Frontal cortex (tissue), 4 donors: ENCODE measurements around the gene CBFB. TPM values are rescaled to one million over a fixed set of nuclear protein-coding genes. Genes with fewer than 3 reads are reported as not detected.
A peak's percentile ranks its signal among the peaks of the same experiment; 100 is the strongest.

Source experiments
- DNase-seq, 2 donors: peaks; one replicate each; pipeline ENCODE4 v3.0.0; 2012; ENCODE audit warnings: low spot score in 2 of 2
- FAIRE-seq: peaks from 2 replicates; lab custom pipeline; 2012; peaks lifted over from hg19 to GRCh38; lab: Jason Lieb, UNC
- total RNA-seq: library from RNA; depleted of rRNA; stranded (reverse); fragments of >200 nt; gene quantifications from one replicate; pipeline ENCODE4 v1.2.3, GENCODE V29; 2014
- donor health status: control.
- donor health status: control.
- donor health status: control.

Gene CBFB
- total RNA-seq, 1 donor from 2014 or later, result 55.0 TPM

DNA sequence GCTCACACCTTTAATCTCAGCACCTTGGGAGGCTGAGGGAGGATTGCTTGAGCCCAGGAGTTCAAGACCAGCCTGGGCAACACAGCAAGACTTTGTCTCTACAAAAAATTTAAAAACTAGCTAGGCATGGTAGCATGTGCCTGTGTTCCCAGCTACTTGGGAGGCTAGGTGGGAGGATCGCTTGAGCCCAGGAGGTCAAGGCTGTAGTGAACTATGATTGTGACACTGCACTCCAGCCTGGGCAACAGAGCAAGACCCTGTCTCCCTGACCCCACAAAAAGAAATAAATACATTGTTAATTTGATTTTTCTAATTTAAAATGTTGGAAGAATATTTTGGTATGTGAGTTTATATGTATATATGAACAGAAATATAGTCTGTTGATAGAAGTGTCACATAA, 58.3 kb downstream of the CBFB start:
- FAIRE-seq, result no peak

DNA sequence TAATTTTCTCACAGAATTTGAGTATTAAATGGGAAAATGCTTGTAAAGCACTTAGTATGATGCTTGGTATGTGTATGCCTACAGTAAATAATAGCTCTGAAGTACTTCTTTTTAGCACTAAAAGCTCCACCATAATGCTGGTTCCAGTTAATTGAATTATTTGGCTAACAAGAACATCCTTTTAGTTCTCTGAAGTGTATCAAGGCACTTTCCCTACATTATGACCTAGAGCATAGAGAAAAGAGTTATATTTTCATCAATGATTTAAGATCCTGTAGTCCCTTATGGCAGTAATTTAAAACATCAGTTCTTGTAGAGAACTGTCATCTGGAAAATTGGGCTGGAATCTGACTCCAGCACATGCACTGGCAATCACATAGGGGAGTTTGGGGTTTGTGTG, 58.9 kb downstream of the CBFB start:
- FAIRE-seq (no peak), DNase-seq (no peak)

More for the DNA sequence above, 58.3 kb downstream of the CBFB start:
- no peak for DNase-seq

DNA sequence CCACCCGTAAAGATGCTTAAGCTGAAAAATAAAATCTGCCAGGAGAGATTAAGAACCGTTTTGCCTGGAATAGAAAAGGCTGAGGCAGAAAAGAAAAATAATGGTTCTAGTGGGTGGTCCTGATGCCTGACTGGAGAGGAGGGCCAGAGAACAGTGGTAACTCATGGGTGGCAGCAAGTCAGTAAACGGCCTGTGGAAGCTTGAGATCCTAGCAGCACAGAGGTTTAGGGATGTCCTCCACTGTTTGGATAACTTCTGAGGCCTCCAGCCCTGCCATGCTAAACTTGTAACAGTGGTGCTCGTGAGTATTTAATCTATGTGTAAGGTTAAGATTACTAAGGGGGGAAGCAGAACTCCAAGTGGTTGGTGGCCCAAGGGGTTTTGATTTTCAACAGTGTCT, 59.6 kb downstream of the CBFB start:
- no peak for DNase-seq
- no peak for FAIRE-seq

DNA sequence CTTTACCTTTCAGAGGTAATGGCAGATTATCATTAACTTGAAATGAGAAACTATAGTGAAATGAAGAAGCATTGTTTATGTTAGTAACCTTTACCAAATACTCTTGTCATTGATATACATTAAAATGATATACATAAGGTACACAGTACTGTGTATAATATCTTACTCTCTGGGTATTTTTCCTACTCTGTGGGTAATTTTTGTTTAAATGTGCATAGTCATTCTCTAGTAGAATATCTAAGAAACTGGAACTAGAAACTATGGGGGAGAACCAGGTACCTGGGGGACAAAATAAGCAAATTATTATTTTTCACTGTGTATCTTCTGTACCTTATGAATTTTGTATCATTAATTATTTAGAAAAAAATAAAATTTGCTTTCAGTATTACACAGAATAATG, 60.2 kb downstream of the CBFB start:
- FAIRE-seq (no peak), DNase-seq (no peak)

DNA sequence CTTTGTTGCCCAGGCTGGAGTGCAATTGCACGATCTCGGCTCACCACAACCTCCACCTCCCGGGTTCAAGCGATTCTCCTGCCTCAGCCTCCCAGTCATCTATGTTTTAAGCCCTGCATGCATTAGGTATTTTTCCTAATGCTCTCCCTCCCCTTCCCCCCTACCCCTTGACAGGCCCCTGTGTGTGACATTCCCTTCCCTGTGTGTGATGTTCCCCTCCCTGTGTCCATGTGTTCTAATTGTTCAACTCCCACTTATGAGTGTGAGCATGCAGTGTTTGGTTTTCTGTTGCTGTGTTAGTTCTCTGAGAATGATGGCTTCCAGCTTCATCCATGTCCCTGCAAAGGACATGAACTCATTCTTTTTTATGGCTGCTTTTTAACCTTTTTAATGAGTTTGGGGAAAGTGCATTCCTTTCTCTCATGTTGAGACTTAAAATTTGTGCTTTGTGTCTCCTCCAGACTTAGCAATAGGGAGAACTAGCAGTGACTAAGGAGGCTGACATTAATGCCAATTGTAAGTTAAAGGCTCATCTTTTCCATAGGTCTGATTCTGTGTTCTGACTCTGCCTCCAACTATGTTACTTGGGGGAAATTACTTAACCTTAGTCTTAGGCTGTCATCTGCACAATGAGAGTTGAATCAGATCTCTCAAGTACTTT, 63.1 kb downstream of the CBFB start:
- DNase-seq (no peak), FAIRE-seq (no peak)

DNA sequence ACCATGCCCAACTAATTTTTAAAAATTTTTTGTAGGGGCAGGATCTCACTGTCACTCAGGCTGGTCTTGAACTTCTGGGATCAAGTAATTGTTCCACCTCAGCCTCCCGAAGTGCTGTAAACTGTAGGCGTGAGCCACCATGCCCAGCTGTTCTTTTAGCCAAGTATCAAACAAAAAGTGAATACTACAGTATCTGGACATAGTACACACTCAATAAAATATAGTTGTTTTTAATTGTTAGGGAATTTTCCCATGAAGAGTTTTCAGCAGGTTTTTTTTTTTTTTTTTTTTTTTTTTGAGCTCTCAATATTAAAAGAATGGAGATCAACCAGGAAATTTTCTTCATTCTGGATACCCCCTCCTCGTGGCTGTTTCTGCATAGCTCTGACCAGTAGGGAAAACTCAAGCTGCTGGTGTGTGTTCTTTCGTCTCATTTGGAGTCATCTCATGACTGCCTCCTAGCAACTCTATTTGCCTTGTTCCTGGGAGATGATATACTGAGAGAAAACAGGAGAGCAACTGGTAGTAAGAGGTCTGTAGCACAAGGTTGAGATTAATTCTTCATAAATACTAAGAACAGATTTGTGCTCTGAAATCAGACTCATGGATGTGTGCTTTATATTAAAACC, 64.3 kb downstream of the CBFB start:
- no peak for FAIRE-seq
- DNase-seq, result no peak

DNA sequence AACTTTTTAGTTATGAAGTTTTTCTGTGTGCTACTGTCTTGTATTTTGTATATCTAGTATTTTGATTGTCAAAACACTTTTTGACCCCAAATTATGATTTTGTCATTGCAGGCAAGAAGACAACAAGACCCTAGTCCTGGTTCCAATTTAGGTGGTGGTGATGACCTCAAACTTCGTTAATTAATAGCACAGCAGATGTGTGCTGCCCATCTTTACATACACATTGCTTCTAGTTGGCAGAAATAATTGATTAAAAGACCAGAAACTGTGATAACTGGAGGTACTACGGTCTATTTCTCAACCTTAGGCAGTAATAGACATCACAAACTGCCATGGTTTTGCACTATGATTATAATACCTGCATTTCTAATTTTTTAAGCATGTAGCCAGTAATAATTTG, 69.7 kb downstream of the CBFB start:
- DNase-seq, result no peak
- no peak for FAIRE-seq

DNA sequence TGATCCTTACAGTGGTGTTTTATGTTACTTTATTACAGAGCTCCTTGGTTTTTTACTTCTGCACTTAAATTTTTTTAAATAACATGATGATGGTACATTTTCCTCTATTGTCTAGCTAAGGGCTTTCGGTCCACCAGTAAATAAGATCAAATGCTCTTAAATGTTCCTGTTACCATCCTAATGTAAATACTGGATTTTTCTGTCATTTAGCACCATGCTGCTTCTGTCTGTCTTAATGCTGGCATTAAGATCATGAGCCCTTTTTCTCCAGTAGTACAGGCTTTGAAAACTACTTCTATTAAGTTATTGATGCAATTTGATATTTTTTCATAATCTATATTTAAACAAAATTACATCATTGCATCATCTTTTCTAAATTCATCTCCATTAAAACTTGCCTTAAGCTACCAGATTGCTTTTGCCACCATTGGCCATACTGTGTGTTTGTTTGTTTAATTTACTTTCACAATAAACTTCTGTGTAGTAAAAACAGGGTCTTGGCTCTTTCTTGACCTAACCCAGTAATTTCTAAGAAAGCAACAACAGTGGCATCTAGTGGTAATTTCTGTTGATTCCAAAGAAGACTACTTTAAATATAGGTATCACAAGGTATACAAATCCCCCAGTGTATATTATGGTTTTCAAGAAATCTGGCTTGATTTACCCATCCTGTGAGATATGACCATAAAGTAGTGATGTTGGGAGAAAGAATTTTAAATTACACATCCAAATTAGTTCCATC, 71.8 kb downstream of the CBFB start:
- DNase-seq (peak in 1 of 2 donors; percentile 42), FAIRE-seq (peak; percentile 28)

DNA sequence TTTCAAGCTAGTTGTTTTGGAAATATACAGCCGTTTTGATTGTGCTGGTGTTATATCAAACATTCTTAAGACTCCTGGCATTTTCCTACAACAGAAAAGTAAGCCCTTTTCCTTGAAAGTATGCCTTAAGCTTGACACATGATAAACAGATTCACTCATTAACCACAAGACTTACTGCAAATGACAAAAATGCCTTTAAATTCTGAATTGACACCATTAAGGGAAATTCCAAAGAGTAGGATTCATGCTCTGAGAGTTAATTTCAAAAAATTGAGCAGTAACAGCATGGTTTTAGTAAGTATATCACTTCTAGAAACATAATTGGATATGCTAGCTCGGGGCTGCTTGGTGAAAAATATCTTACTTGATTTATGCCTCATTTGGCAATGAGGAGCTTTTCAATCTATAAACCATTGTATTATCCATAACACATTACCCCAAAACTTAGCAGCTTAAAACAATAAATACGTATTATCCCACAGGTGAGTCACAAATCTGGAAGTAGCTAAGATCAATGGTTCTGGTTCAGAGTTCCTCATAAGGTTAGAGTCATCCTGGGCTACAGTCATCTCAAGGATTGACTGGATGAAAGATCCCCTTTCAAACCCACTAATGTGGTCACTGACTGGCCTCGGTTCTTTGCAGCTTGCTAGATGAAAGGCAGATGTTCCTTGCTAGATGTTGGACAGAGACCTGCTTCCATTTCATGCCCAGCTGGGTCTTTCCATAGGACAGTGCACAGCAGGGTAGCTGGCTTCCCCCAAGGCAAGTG, 72.5 kb downstream of the CBFB start:
- FAIRE-seq, result no peak

DNA sequence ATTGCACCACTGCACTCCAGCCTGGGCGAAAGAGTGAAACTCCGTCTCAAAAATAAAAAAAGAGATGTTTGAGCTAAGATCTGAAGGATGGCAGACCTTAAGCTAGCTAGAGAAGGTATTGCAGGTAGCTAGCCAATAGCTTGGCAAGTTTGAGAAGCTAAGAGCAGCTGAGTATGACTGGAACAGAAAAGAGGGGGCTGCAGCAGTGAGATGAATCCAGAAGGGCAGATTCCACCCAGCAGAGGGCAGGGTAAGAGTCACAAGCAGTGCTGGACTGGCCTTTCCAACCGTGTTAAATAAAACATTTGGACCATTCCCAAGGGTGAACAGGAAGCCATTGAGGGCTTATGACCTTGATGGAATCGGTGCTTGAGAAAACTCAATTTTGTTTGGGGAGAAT, 75.1 kb downstream of the CBFB start:
- FAIRE-seq (no peak), DNase-seq (no peak)

More for the DNA sequence above, 72.5 kb downstream of the CBFB start:
- no peak for DNase-seq

DNA sequence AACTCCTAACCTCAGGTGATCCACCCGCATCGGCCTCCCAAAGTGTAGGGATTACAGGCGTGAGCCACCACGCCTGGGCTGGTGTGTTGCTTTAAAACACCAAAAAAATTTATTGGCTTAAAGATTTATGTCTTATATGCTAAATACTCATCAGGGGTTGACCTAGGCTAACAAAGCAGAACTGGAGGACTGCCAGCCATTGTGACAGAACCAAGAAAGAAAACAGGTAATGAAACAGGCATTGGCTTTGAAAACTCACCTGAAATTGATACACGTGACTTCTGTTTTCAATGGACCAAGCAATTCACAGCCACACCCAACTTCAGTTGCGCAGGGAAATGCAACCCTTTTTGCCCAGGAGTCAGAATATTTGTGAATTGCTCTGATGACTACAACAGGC, 75.9 kb downstream of the CBFB start:
- no peak for FAIRE-seq
- DNase-seq, result no peak

DNA sequence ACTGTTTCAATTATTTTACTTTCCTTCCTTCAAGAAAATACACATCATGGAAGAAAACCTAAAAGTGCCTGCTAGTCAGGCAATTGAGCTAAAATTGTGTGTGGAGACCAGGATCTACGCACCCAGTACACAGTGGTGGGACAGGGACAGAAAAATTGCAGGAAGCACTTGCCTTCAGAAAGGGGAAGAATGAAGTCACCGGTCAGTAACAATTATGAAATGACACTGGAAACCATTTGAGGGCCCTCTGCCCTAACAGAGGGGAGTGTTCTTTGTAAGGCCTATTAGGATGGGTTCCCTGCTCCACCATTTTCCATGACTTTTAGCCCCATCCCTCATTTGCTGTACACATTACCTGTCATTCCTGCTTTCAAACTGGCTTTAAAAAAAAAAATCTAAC, 76.3 kb downstream of the CBFB start:
- DNase-seq (no peak), FAIRE-seq (no peak)

DNA sequence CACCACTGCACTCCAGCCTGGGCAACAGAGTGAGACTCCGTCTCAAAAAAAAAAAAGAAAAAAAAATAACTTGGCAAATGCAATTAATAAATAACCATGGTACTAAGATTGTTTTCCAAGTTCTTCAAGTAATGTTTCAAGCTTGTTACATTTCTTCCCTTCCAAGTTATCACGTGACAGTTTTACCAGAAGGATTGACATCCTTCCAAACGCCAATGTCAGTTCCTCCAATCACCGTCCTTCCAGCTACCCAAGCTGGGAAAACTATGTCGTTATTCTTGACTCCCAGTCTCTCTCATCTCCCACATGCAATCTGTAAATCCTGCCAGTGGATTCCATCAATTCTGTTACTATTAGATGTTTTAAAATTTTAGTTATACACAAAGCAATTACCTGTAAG, 76.9 kb downstream of the CBFB start:
- FAIRE-seq (no peak), DNase-seq (no peak)

DNA sequence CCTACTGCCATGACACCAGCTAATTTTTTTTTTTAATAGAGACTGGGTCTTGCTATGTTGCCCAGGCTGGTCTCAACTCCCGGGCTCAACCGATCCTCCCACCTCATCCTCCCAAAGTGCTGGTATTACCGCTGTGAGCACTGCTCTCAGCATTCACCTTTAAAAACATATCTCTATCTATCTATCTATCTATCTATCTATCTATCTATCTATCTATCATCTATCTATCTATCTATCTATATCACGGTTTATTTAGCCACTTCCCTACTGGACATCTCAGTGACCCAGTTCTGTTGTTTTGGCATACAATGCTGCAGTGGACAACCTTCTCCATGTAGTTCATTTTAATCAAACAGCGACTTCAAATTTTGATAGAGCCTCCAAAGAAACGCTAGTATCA, 79.5 kb downstream of the CBFB start:
- DNase-seq (no peak), FAIRE-seq (no peak)

DNA sequence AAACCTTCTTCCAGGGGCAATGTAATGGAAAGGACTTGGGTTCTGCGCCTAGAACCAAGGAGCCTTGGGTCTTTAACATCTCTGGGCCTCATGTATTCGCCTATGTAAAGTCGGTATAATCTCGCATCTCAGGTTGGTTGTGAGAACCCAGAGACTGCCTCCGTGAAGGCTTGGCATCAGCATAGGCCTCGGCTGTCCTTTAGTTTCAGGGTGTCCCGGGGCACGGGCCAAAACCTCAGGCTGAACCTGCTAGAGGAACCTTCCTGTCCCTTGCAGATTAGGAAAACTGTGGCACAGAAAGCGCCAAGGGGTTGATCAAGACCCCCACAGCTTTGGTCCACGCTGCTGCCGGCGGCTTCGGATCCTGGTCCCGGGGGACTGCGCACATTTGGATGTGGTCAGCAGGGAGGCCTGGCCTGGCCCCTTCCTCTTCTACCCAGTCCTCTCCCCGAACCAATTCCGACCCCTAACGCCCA, 80.0 kb downstream of the CBFB start:
- FAIRE-seq, result no peak
- no peak for DNase-seq

DNA sequence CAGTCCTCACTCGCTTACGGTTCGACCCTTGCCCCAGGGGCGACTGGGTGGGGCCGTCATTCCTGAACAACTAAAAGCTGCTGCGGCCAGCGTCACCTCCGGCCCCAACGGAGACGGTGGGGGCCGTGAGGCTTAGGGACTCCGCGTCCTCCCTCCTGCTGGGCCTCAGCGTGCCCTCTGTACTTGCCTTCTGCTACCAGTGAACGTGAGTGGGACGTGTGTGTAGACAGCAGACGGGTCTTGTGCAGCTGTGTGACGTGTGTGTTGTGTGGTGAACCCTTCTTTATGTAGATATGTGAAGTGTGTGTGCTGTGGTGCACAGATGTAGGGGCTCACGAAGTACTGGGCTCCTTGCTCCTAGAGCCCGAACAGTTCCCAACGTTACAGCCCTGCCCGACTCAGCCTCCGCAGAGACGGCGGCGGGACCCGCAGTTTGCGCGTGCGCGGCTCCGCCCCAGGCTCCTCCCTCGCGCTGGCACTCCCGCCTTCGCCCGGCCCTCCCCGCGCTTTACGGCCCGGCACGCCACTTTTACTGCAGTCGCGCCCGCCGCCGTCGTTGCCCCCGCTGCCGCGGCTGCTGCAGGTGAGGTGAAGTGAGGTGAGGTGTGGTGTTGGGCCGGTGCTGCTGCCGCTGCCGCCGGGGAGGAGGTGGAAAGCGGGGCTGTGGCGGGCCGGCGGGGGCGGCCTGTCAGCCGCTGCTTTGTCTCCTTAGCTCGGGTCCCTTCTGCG, 80.6 kb downstream of the CBFB start, which contains the start of gene PHAF1:
Gene PHAF1, plus strand, starts transcription at position 535 of the 729 bp plus-strand sequence. CDS start 235 bp downstream, outside the sequence.
- DNase-seq (peak; percentile 97 to 99), FAIRE-seq (no peak)

DNA sequence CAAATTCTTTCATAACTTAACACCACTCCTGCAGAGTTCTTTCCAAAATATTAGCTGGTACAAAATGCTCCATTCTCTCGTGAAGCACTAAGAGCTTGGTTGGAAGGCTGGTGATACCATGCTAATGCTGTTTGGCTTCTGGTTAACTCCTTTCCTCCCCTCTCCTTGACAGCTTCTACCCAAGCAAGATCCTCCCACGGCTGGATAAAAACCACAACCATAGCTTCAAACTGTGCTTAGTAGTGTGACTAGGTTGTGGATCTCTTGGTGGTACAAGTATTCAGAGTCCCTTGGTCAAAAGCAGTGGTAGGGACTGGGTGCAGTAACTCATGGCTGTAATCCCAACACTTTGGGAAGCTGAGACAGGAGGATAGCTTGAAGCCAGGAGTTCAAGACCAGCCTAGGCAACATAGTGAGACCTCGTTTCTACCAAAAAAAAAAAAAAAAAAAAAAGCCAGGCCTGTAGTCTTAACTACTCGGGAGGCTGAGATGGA, 83.0 kb downstream of the CBFB start:
- no peak for FAIRE-seq
- DNase-seq, result no peak

DNA sequence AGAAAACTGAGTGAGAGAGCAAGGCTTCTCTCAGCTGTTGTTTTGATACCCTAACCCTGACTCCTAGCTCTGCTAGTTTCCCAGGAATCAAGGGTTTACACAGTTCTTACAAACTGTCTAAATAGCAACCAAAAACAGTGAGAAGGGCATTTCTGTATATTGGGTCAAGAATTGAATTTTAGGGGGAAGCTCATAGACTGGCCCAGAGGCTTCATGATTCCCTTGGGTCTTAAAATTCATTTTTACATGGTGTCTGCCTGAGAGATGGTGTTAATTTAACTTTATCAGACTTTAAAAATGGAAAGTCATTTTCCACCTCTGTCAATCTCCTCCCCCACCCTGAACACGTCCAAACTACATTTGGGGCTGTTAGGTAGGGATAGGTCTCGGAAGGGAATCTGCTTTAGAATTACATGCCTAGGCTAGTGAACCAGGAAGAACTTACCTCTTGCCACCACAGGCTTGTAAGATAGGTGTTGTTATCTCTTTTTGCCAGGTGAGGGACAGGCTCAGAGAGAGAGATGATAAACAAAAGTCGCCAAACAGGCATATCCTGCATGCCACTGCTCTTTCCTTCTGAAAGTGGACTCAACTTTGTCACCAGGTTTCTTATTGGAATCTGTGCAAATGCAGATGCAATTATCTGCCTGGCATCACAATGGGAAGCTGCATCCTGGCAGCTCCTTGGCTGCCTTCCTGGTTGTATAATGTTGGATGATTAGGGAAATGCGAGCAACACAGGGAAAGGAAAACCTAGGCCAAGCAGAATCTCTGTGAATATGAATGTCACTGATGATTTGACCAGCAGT, 83.8 kb downstream of the CBFB start:
- no peak for DNase-seq
- no peak for FAIRE-seq

DNA sequence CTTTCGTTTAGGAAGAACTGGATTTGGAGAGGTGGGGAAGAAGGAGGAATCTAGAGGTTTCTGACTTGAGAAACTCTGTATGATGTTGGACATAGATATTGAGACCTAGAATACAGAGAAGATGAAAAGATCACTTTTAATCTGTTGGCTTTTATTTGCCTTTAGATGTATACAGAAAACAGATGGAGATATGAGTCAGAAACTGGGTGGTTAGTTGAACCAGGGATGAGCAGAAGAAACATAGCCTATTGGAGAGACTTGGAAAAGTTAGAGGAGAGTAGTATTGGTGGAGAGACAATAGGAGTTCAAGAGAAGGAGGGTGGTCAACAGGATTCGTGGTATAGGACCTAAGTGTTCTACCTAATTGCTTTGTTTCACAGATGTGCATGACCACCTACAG, 85.8 kb downstream of the CBFB start:
- FAIRE-seq, result no peak
- no peak for DNase-seq
